IPS-20b (cell line): ENCODE measurements around the gene EPGN.

Experiments
- H3K27ac ChIP-seq: one replicate; pipeline ENCODE4 v1.5.1; 2013; ENCODE audit warnings: low read length
- H3K27me3 ChIP-seq: 2 replicates; pipeline ENCODE4 v1.6.1; 2013; ENCODE audit warnings: mild to moderate bottlenecking, low read length, inconsistent platforms; ENCODE audit not compliant: insufficient read depth
- H3K36me3 ChIP-seq: 2 replicates; pipeline ENCODE4 v1.6.1; 2013; ENCODE audit warnings: low read depth, mild to moderate bottlenecking, inconsistent platforms, low read length, moderate library complexity; ENCODE audit not compliant: insufficient read depth
- H3K4me1 ChIP-seq: 2 replicates; pipeline ENCODE4 v1.6.1; 2013; ENCODE audit warnings: mild to moderate bottlenecking, control low read depth, inconsistent platforms, low read length, moderate library complexity; ENCODE audit not compliant: insufficient read depth
- H3K4me3 ChIP-seq: 2 replicates; pipeline ENCODE4 v1.5.1; 2013; ENCODE audit warnings: mild to moderate bottlenecking, low read length, inconsistent platforms
- H3K9ac ChIP-seq: 2 replicates; pipeline ENCODE4 v1.6.1; 2013; ENCODE audit warnings: low read depth, mild to moderate bottlenecking, inconsistent platforms, low read length, moderate library complexity
- H3K9me3 ChIP-seq: 2 replicates; pipeline ENCODE4 v1.6.1; 2013; ENCODE audit warnings: mild to moderate bottlenecking, low read depth, low read length, inconsistent platforms; ENCODE audit not compliant: insufficient read depth

The EPGN gene

GRCh38 chr4:74308215-74308614 lies at the start of gene EPGN:
Gene EPGN (plus strand): TSS chr4:74308470. CDS start chr4:74308534, 64 bp downstream.
- no peaks in the 10 kb centered on the region for H3K4me1 ChIP-seq
- H3K9me3 ChIP-seq: no peaks in the 10 kb centered on the region
- H3K27me3 ChIP-seq: no peaks in the 10 kb centered on the region
- H3K27ac ChIP-seq: no peak within 1 kb of the TSS
- no peak within 1 kb of the TSS for H3K4me3 ChIP-seq
- H3K9ac ChIP-seq: no peak within 1 kb of the TSS
- no peaks in the 10 kb centered on the region for H3K36me3 ChIP-seq

GRCh38 chr4:74258963-74259362 lies 49.3 kb upstream of the EPGN start:
- no peak overlapping the region for H3K9ac ChIP-seq
- H3K27me3 ChIP-seq: no peaks in the 10 kb centered on the region
- no peaks in the 10 kb centered on the region for H3K36me3 ChIP-seq
- no peaks in the 10 kb centered on the region for H3K9me3 ChIP-seq
- no peak overlapping the region for H3K4me3 ChIP-seq
- H3K4me1 ChIP-seq: no peaks in the 10 kb centered on the region
- H3K27ac ChIP-seq: no peak overlapping the region

- Histone ChIP-seq H3K4me1 (no peaks in the 10 kb centered on the region), H3K36me3 (no peaks in the 10 kb centered on the region), H3K4me3 (no peak overlapping the region), H3K9ac (no peak overlapping the region), H3K27ac (no peak overlapping the region), H3K9me3 (no peaks in the 10 kb centered on the region), H3K27me3 (no peaks in the 10 kb centered on the region)
Observed at GRCh38 chr4:74260036-74260435, 48.2 kb upstream of the EPGN start.

GRCh38 chr4:74262522-74262921 lies 45.7 kb upstream of the EPGN start:
- no peaks in the 10 kb centered on the region for H3K36me3 ChIP-seq
- H3K9me3 ChIP-seq: no peaks in the 10 kb centered on the region
- H3K4me3 ChIP-seq: no peak overlapping the region
- H3K4me1 ChIP-seq: no peaks in the 10 kb centered on the region
- H3K27ac ChIP-seq: no peak overlapping the region
- H3K9ac ChIP-seq: no peak overlapping the region
- H3K27me3 ChIP-seq: no peaks in the 10 kb centered on the region

- Histone ChIP-seq H3K4me3 (no peak overlapping the region), H3K36me3 (no peaks in the 10 kb centered on the region), H3K9me3 (no peaks in the 10 kb centered on the region), H3K4me1 (no peaks in the 10 kb centered on the region), H3K27me3 (no peaks in the 10 kb centered on the region), H3K9ac (no peak overlapping the region), H3K27ac (no peak overlapping the region)
Observed at GRCh38 chr4:74263551-74263950, 44.7 kb upstream of the EPGN start.

GRCh38 chr4:74266081-74266480 lies 42.2 kb upstream of the EPGN start:
- Histone ChIP-seq H3K27me3 (no peaks in the 10 kb centered on the region), H3K4me1 (no peaks in the 10 kb centered on the region), H3K4me3 (no peak overlapping the region), H3K36me3 (no peaks in the 10 kb centered on the region), H3K27ac (no peak overlapping the region), H3K9me3 (no peaks in the 10 kb centered on the region), H3K9ac (no peak overlapping the region)

- no peak overlapping the region for H3K27ac ChIP-seq
- no peaks in the 10 kb centered on the region for H3K4me1 ChIP-seq
- no peak overlapping the region for H3K9ac ChIP-seq
- no peaks in the 10 kb centered on the region for H3K27me3 ChIP-seq
- H3K9me3 ChIP-seq: no peaks in the 10 kb centered on the region
- H3K4me3 ChIP-seq: no peak overlapping the region
- H3K36me3 ChIP-seq: no peaks in the 10 kb centered on the region
Observed at GRCh38 chr4:74267998-74268606, 40.2 kb upstream of the EPGN start.

- H3K4me1 ChIP-seq: no peaks in the 10 kb centered on the region
- no peak overlapping the region for H3K4me3 ChIP-seq
- H3K9me3 ChIP-seq: no peaks in the 10 kb centered on the region
- H3K9ac ChIP-seq: no peak overlapping the region
- no peaks in the 10 kb centered on the region for H3K27me3 ChIP-seq
- H3K36me3 ChIP-seq: no peaks in the 10 kb centered on the region
- H3K27ac ChIP-seq: no peak overlapping the region
Observed at GRCh38 chr4:74268643-74269042, 39.6 kb upstream of the EPGN start.

- H3K27me3 ChIP-seq: no peaks in the 10 kb centered on the region
- no peak overlapping the region for H3K27ac ChIP-seq
- H3K9me3 ChIP-seq: no peaks in the 10 kb centered on the region
- H3K36me3 ChIP-seq: no peaks in the 10 kb centered on the region
- no peaks in the 10 kb centered on the region for H3K4me1 ChIP-seq
- H3K4me3 ChIP-seq: no peak overlapping the region
- no peak overlapping the region for H3K9ac ChIP-seq
Observed at GRCh38 chr4:74278490-74278889, 29.8 kb upstream of the EPGN start.

- no peak overlapping the region for H3K9ac ChIP-seq
- H3K27ac ChIP-seq: no peak overlapping the region
- no peaks in the 10 kb centered on the region for H3K27me3 ChIP-seq
- H3K36me3 ChIP-seq: no peaks in the 10 kb centered on the region
- no peak overlapping the region for H3K4me3 ChIP-seq
- H3K4me1 ChIP-seq: no peaks in the 10 kb centered on the region
- H3K9me3 ChIP-seq: no peaks in the 10 kb centered on the region
Observed at GRCh38 chr4:74279716-74280115, 28.6 kb upstream of the EPGN start.

- H3K4me1 ChIP-seq: no peaks in the 10 kb centered on the region
- no peak overlapping the region for H3K27ac ChIP-seq
- no peaks in the 10 kb centered on the region for H3K27me3 ChIP-seq
- no peaks in the 10 kb centered on the region for H3K36me3 ChIP-seq
- H3K9me3 ChIP-seq: no peaks in the 10 kb centered on the region
- H3K4me3 ChIP-seq: no peak overlapping the region
- no peak overlapping the region for H3K9ac ChIP-seq
Observed at GRCh38 chr4:74282926-74283325, 25.3 kb upstream of the EPGN start.

- Histone ChIP-seq H3K27me3 (no peaks in the 10 kb centered on the region), H3K4me3 (no peak overlapping the region), H3K4me1 (no peaks in the 10 kb centered on the region), H3K9ac (no peak overlapping the region), H3K36me3 (no peaks in the 10 kb centered on the region), H3K27ac (no peak overlapping the region), H3K9me3 (no peaks in the 10 kb centered on the region)
Observed at GRCh38 chr4:74283614-74284013, 24.7 kb upstream of the EPGN start.
